HepG2 (cell line): ENCODE results near the gene COPZ1. TPM values are rescaled to one million over a fixed set of nuclear protein-coding genes. Genes with fewer than 3 reads are reported as not detected.

Experiments
- ATAC-seq: fragments of 200-7000 bp; cut with Tn5 transposase; 3 replicates; pipeline ENCODE4 v1.9.1; 2020; ENCODE audit warnings: mild to moderate bottlenecking, moderate library complexity
- BruUV-seq: library from RNA; stranded (reverse); fragments of 400-500 nt; replicated peaks from 2 replicates; lab custom pipeline; 2021; lab: Mats Ljungman, UMichigan
- CTCF ChIA-PET: fragments of 300-600 bp; formaldehyde crosslinking; extraction: SDS; loops from one replicate; lab custom pipeline; 2021; ENCODE audit warnings: low total read pairs, inconsistent platforms, low intra/inter-chr PET ratio; lab: Yijun Ruan, JAX
- POLR2A ChIA-PET: fragments of 350-600 bp; sonication (Branson Sonifier 250); formaldehyde crosslinking; loops from one replicate; lab custom pipeline; 2020; ENCODE audit warnings: antibody characterized with exemption, inconsistent platforms; lab: Yijun Ruan, JAX
- DNase-seq: peaks from one replicate; pipeline ENCODE4 v3.0.0-alpha.2; 2015; ENCODE audit warnings: low spot score
- FAIRE-seq: peaks from 3 replicates; lab custom pipeline; 2011; peaks lifted over from hg19 to GRCh38; lab: Jason Lieb, UNC
- H2AFZ ChIP-seq: one replicate; pipeline ENCODE4 v1.6.1; 2011; ENCODE audit warnings: low read length, inconsistent platforms
- H3K27ac ChIP-seq: fragments of 300-600 bp; 3 replicates; pipeline ENCODE4 v1.8.0; 2011; ENCODE audit warnings: mixed run types, mild to moderate bottlenecking, mixed read lengths, low read length, inconsistent platforms; ENCODE audit not compliant: insufficient read depth; ENCODE audit errors: extremely low read length
- H3K27me3 ChIP-seq, 2 experiments: fragments of 200-600 bp in 1 of 2; 2 replicates in 1 of 2; 3 replicates in 1 of 2; pipeline versions ENCODE4 v1.6.0 to v1.8.0; 2011; ENCODE audit warnings: low read length in 2 of 2, mild to moderate bottlenecking in 2 of 2, moderate library complexity in 2 of 2, inconsistent platforms in 1 of 2; ENCODE audit not compliant: insufficient read depth in 2 of 2, control insufficient read depth in 1 of 2
- H3K36me3 ChIP-seq, 2 experiments: fragments of 200-600 bp in 1 of 2; replicated peaks in 1 of 2; 2 replicates in 1 of 2; 3 replicates in 1 of 2; pipeline versions ENCODE4 v1.5.1 to v1.8.0; 2011; ENCODE audit warnings: low read length in 2 of 2, inconsistent platforms in 1 of 2; ENCODE audit not compliant: insufficient read depth in 2 of 2, control insufficient read depth in 1 of 2
- H3K4me1 ChIP-seq: 2 replicates; pipeline ENCODE4 v1.5.1; 2012; ENCODE audit warnings: low read length, inconsistent platforms; ENCODE audit not compliant: insufficient read depth
- H3K4me2 ChIP-seq: 2 replicates; pipeline ENCODE4 v1.6.0; 2011; ENCODE audit warnings: low read depth, low read length, inconsistent platforms
- H3K4me3 ChIP-seq, 3 experiments: fragments of 200-600 bp in 1 of 3; sonication (generic), shearing (Covaris generic) in 1 of 3; replicated peaks in 1 of 3; 2 replicates each; pipeline ENCODE4 v1.5.1; 2011 to 2016; ENCODE audit warnings: low read length in 3 of 3, inconsistent platforms in 2 of 3, low read depth in 2 of 3, mild to moderate bottlenecking in 2 of 3, control low read depth in 1 of 3, mixed read lengths in 1 of 3; ENCODE audit not compliant: insufficient read depth in 1 of 3
- H3K79me2 ChIP-seq: one replicate; pipeline ENCODE4 v1.6.1; 2011; ENCODE audit warnings: low read length, inconsistent platforms; ENCODE audit not compliant: insufficient read depth
- H3K9ac ChIP-seq: 2 replicates; pipeline ENCODE4 v1.6.0; 2011; ENCODE audit warnings: mild to moderate bottlenecking, low read depth, low read length, inconsistent platforms; ENCODE audit not compliant: insufficient read depth
- H3K9me3 ChIP-seq: 2 replicates; pipeline ENCODE4 v1.5.1; 2012; ENCODE audit warnings: mild to moderate bottlenecking, low read length
- H4K20me1 ChIP-seq: 2 replicates; pipeline ENCODE4 v1.6.0; 2011; ENCODE audit warnings: inconsistent platforms, mild to moderate bottlenecking, low read length, moderate library complexity; ENCODE audit not compliant: insufficient read depth
- RBAK ChIP-seq: sonication (generic); formaldehyde crosslinking; IDR thresholded peaks from 2 replicates; pipeline ENCODE4 v1.5.1; 2020; ENCODE audit warnings: mild to moderate bottlenecking, missing genetic modification reagents
- SRSF9 ChIP-seq: fragments of 200-400 bp; formaldehyde crosslinking; IDR thresholded peaks from 2 replicates; pipeline ENCODE4 v1.6.1; 2018; ENCODE audit warnings: borderline replicate concordance, mild to moderate bottlenecking, low read depth, low read length; ENCODE audit not compliant: insufficient read depth, poor library complexity, severe bottlenecking
- ZBTB20 ChIP-seq: sonication (generic); formaldehyde crosslinking; IDR thresholded peaks from 2 replicates; pipeline ENCODE4 v1.8.1; 2023; ENCODE audit warnings: missing genetic modification reagents, low read depth, mild to moderate bottlenecking, borderline replicate concordance
- WGBS: methylation state at CpG from one replicate; pipeline ENCODE4 v1.1.6; 2017; ENCODE audit warnings: low lambda C conversion rate; 5-methylcytosine and 5-hydroxymethylcytosine counted together
- in situ Hi-C: cut with HindIII; loops from 2 replicates; pipeline ENCODE4 v1.10.0; 2017; ENCODE audit warnings: low pct_unique_long_range_greater_than_20kb; ENCODE audit not compliant: extremely low pct_ligation_motif_present
- intact Hi-C: fragments of 100-400 bp; cut with micrococcal nuclease; formaldehyde crosslinking; loops from one replicate; pipeline ENCODE4 v1.10.0; 2022; ENCODE audit not compliant: unreplicated experiment
- polyA plus RNA-seq, 8 experiments: library from polyadenylated mRNA; depleted of rRNA in 3 of 8; stranded (reverse) in 7 of 8; unstranded in 1 of 8; fragments of >200 nt; fragmentation: Illumina TruSeq in 4 of 8; extraction: Trizol in 4 of 8; gene quantifications; 2 replicates each; pipeline versions ENCODE4 v1.2.1 to v1.2.3, GENCODE V29; 2011 to 2016; ENCODE audit warnings: low read depth in 4 of 8, missing spikeins in 1 of 8, mixed read lengths in 1 of 8; ENCODE audit not compliant: insufficient read depth in 1 of 8
- total RNA-seq, 5 experiments: library from RNA; depleted of rRNA; stranded (reverse); fragments of >200 nt; fragmentation: Illumina TruSeq; extraction: Trizol; gene quantifications; 2 replicates each; pipeline ENCODE4 v1.2.3, GENCODE V29; 2016; ENCODE audit warnings: low read depth in 1 of 5
- TF ChIP-seq, protein P1 (sequence below): sonication (generic); formaldehyde crosslinking; IDR thresholded peaks from 2 replicates; pipeline ENCODE4 v1.4.0; 2020; ENCODE audit warnings: missing genetic modification reagents
- TF ChIP-seq, protein P2 (sequence below): sonication (generic); formaldehyde crosslinking; IDR thresholded peaks from 2 replicates; pipeline ENCODE4 v1.8.0; 2023; ENCODE audit warnings: mild to moderate bottlenecking, missing genetic modification reagents

The COPZ1 gene
- total and polyA plus RNA-seq, 2 of the 13 experiments (the other 11 are each of a cell fraction or from before 2014, with no cell fraction given) = 125 to 184 TPM

DNA sequence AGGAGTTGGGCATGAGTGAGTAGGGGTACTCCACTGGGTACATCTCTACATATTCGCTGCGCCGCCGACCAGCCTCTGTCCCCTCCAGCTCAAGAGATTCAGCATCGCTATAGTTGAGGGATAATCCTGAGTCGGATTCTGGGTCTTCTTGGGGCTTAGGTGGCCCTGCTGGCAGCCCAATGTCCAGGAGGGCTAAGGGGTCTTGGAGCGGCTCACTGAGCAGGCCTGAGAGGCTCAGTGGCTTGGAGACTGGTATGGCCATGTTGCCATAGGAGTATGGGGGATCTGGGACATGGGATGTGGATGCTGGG lies 32.0 kb upstream of the COPZ1 start:
- Histone ChIP-seq H3K27ac (no peak overlapping the region), H3K9ac (no peak overlapping the region), H3K4me1 (peaks cover 43% of the 10 kb centered on the region), H4K20me1 (peaks cover 7% of the 10 kb centered on the region; the same call in 1 of the 2 replicates), H3K79me2 (no peaks in the 10 kb centered on the region), H3K4me2 (no peak overlapping the region), H2AFZ (no peak overlapping the region), H3K36me3 (peaks cover 2 to 11% of the 10 kb centered on the region in 2 experiments; a peak in 2 of 5 replicates), H3K4me3 (no peak overlapping the region), H3K9me3 (no peaks in the 10 kb centered on the region), H3K27me3 (no peaks in the 10 kb centered on the region)
- ATAC-seq = no peak
- 100% methylated on average over 3 of the region's 7 CpGs for WGBS
- ChIA-PET POLR2A (interaction anchor here (0.8 to 14.6 kb wide), 4 partner anchors 9 to 66 kb away, joined by 4 to 176 read pairs (median 44); partner anchors contain the start of genes CBX5, COPZ1 and HNRNPA1), CTCF (interaction anchor here (2.8 to 3.4 kb wide), 2 partner anchors 31 to 68 kb away, joined by 27 to 34 read pairs; partner anchors contain the start of gene COPZ1)
- TF ChIP-seq RBAK = no peak
- TF ChIP-seq, protein P1, sequence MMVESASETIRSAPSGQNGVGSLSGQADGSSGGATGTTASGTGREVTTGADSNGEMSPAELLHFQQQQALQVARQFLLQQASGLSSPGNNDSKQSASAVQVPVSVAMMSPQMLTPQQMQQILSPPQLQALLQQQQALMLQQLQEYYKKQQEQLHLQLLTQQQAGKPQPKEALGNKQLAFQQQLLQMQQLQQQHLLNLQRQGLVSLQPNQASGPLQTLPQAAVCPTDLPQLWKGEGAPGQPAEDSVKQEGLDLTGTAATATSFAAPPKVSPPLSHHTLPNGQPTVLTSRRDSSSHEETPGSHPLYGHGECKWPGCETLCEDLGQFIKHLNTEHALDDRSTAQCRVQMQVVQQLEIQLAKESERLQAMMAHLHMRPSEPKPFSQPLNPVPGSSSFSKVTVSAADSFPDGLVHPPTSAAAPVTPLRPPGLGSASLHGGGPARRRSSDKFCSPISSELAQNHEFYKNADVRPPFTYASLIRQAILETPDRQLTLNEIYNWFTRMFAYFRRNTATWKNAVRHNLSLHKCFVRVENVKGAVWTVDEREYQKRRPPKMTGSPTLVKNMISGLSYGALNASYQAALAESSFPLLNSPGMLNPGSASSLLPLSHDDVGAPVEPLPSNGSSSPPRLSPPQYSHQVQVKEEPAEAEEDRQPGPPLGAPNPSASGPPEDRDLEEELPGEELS = no peak
- no peak for TF ChIP-seq SRSF9
- no peak for TF ChIP-seq ZBTB20 (CRISPR knock-in tag)
- TF ChIP-seq, protein P2, sequence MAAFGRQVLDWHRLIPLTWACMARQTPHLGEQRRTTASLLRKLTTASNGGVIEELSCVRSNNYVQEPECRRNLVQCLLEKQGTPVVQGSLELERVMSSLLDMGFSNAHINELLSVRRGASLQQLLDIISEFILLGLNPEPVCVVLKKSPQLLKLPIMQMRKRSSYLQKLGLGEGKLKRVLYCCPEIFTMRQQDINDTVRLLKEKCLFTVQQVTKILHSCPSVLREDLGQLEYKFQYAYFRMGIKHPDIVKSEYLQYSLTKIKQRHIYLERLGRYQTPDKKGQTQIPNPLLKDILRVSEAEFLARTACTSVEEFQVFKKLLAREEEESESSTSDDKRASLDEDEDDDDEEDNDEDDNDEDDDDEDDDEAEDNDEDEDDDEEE (CRISPR knock-in tag) = no peak
- in situ Hi-C loops (no loop called here), intact Hi-C loops (no loop called here)
- DNase-seq = no peak
- no peak for FAIRE-seq
- no TSS peak for BruUV-seq
